ENCODE data around the gene TM9SF1. TPM values are rescaled to one million over a fixed set of nuclear protein-coding genes. Genes with fewer than 3 reads are reported as not detected.

The TM9SF1 gene
- total and polyA plus RNA-seq, 9 of the 15 experiments (the other 6 are each of a cell fraction or from before 2014, with no cell fraction given) = 5.3 to 20.3 (median 11.8) TPM

DNA sequence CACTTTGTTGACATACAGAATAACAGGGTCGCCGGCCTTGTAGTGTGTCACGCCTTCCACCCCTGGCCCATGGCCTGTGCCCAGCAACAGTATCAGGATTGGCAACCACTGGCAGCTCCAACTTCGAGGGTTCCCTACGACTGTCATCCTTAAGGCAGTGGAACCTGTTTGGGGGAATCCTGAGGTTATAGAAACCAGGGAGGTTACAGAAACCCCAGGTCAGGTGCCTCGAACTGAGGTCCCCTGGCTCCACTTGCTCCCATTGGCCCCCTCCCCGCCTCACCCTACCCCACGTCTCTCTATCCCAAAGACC lies 412 bp downstream of the TM9SF1 start:
- H3K27me3 ChIP-seq (ENCODE audit: control insufficient read depth in 2 of 2, insufficient read depth in 2 of 2, low read length in 2 of 2) = no peaks in the 10 kb centered on the region
- BruUV-seq (replicated peaks) = no TSS peak
- no peak for DNase-seq (ENCODE audit: extremely low read depth in 1 of 4, low spot score in 3 of 4)
- peaks cover 32% of the 10 kb centered on the region; the same call in 2 of the 3 replicates for H3K36me3 ChIP-seq (ENCODE audit: control insufficient read depth, insufficient read depth, low read length)
- FAIRE-seq = no peak
- H3K27ac ChIP-seq (ENCODE audit: extremely low read depth, low read depth, low read length) = peak overlapping the region; percentile 97
- peaks cover 6 to 13% of the 10 kb centered on the region in 2 experiments; a peak in 3 of 5 replicates for H3K4me1 ChIP-seq (replicated peaks in 1 of 2; ENCODE audit: control insufficient read depth in 2 of 2, insufficient read depth in 2 of 2, low read length in 2 of 2)
- H3K9me1 ChIP-seq (ENCODE audit: control insufficient read depth, insufficient read depth, low read length) = no peaks in the 10 kb centered on the region
- ATAC-seq = no peak
- H4K20me1 ChIP-seq (replicated peaks; ENCODE audit: control insufficient read depth, insufficient read depth, low read length) = no peaks in the 10 kb centered on the region
- no peaks in the 10 kb centered on the region for H3K9me3 ChIP-seq (replicated peaks; ENCODE audit: control insufficient read depth, insufficient read depth, low read depth, low read length)
- ChIA-PET CTCF (ENCODE audit: low intra/inter-chr PET ratio) (no interaction called here), POLR2A (interaction anchor here (0.9 to 3.2 kb wide), 5 partner anchors 14 to 100 kb away, joined by 4 to 21 read pairs (median 9); partner anchors contain the start of genes CHMP4A, EMC9 and MDP1)
- TF ChIP-seq, protein P1, sequence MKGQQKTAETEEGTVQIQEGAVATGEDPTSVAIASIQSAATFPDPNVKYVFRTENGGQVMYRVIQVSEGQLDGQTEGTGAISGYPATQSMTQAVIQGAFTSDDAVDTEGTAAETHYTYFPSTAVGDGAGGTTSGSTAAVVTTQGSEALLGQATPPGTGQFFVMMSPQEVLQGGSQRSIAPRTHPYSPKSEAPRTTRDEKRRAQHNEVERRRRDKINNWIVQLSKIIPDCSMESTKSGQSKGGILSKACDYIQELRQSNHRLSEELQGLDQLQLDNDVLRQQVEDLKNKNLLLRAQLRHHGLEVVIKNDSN (CRISPR knock-in tag; IDR thresholded peaks at IDR 0.05) = 0 out of 2 replicates have a peak, but pooled peaks have one; percentile 11
- no peak for TF ChIP-seq GTF2F1 (IDR thresholded peaks at IDR 0.05; ENCODE audit: low read depth, low read length)
- TF ChIP-seq, protein P2, sequence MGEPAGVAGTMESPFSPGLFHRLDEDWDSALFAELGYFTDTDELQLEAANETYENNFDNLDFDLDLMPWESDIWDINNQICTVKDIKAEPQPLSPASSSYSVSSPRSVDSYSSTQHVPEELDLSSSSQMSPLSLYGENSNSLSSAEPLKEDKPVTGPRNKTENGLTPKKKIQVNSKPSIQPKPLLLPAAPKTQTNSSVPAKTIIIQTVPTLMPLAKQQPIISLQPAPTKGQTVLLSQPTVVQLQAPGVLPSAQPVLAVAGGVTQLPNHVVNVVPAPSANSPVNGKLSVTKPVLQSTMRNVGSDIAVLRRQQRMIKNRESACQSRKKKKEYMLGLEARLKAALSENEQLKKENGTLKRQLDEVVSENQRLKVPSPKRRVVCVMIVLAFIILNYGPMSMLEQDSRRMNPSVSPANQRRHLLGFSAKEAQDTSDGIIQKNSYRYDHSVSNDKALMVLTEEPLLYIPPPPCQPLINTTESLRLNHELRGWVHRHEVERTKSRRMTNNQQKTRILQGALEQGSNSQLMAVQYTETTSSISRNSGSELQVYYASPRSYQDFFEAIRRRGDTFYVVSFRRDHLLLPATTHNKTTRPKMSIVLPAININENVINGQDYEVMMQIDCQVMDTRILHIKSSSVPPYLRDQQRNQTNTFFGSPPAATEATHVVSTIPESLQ (CRISPR knock-in tag; IDR thresholded peaks at IDR 0.05) = 0 out of 2 replicates have a peak, but pooled peaks have one; percentile 54
- TF ChIP-seq, protein P3, sequence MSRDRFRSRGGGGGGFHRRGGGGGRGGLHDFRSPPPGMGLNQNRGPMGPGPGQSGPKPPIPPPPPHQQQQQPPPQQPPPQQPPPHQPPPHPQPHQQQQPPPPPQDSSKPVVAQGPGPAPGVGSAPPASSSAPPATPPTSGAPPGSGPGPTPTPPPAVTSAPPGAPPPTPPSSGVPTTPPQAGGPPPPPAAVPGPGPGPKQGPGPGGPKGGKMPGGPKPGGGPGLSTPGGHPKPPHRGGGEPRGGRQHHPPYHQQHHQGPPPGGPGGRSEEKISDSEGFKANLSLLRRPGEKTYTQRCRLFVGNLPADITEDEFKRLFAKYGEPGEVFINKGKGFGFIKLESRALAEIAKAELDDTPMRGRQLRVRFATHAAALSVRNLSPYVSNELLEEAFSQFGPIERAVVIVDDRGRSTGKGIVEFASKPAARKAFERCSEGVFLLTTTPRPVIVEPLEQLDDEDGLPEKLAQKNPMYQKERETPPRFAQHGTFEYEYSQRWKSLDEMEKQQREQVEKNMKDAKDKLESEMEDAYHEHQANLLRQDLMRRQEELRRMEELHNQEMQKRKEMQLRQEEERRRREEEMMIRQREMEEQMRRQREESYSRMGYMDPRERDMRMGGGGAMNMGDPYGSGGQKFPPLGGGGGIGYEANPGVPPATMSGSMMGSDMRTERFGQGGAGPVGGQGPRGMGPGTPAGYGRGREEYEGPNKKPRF (IDR thresholded peaks at IDR 0.05; ENCODE audit: low read depth, low read length) = no peak
- in situ Hi-C loops (cut with MboI) = no loop called here
- H3K79me2 ChIP-seq (ENCODE audit: control insufficient read depth, insufficient read depth, low read length) = peaks cover 51% of the 10 kb centered on the region
- intact Hi-C loops (cut with micrococcal nuclease) = no loop called here
- peak overlapping the region; percentile 67 for H3K4me3 ChIP-seq
- 43% methylated on average over 6 of the region's 8 CpGs for WGBS (ENCODE audit: insufficient coverage, low coverage, missing lambda C conversion rate)
- H3K4me2 ChIP-seq (ENCODE audit: insufficient read depth, low read length) = peak overlapping the region; percentile 86
- H3K9ac ChIP-seq (ENCODE audit: insufficient read depth in 1 of 2, low read depth in 2 of 2, low read length in 2 of 2) = peak overlapping the region; percentile 96 to 99
- H2AFZ ChIP-seq (ENCODE audit: low read depth, low read length) = peak overlapping the region; percentile 98
